SK-N-SH (cell line): ENCODE measurements around the gene KIF20B. TPM values are rescaled to one million over a fixed set of nuclear protein-coding genes. Genes with fewer than 3 reads are reported as not detected.

Source experiments
- CTCF ChIA-PET: fragments of 300-600, 350-600 bp; formaldehyde crosslinking; extraction: SDS; loops from one replicate; lab custom pipeline; 2021; lab: Yijun Ruan, JAX
- POLR2A ChIA-PET: fragments of 350-600 bp; sonication (Branson Sonifier 250); formaldehyde crosslinking; extraction: SDS; loops from one replicate; lab custom pipeline; 2020; ENCODE audit warnings: antibody characterized with exemption, inconsistent platforms; lab: Yijun Ruan, JAX
- DNase-seq: peaks from one replicate; pipeline ENCODE4 v3.0.0; 2012
- H2AFZ ChIP-seq: fragments of 200-600 bp; sonication (generic); 2 replicates; pipeline ENCODE4 v1.8.1; 2016; ENCODE audit warnings: antibody characterized with exemption, mild to moderate bottlenecking, low read depth
- H3F3A ChIP-seq: fragments of 200-600 bp; sonication (generic); replicated peaks from 2 replicates; pipeline ENCODE3; 2016; ENCODE audit warnings: antibody characterized with exemption, mild to moderate bottlenecking; ENCODE audit not compliant: insufficient read depth
- H3K27ac ChIP-seq, 2 experiments: fragments of 200-500 bp in 1 of 2; fragments of 200-600 bp in 1 of 2; sonication (Bioruptor generic) in 1 of 2; sonication (generic), shearing (Covaris generic) in 1 of 2; 2 replicates each; pipeline versions ENCODE4 v1.5.1 to v1.6.1; 2014 to 2016; ENCODE audit warnings: low read depth in 2 of 2, inconsistent platforms in 1 of 2, low read length in 1 of 2, mild to moderate bottlenecking in 1 of 2, mixed read lengths in 1 of 2
- H3K27me3 ChIP-seq: fragments of 200-600 bp; sonication (generic), shearing (Covaris generic); 2 replicates; pipeline ENCODE4 v1.6.1; 2016; ENCODE audit warnings: mixed run types; ENCODE audit not compliant: insufficient read depth
- H3K36me3 ChIP-seq, 2 experiments: fragments of 200-500 bp in 1 of 2; fragments of 200-600 bp in 1 of 2; sonication (Bioruptor generic) in 1 of 2; sonication (generic) in 1 of 2; replicated peaks in 1 of 2; 2 replicates each; pipeline versions ENCODE3 to v1.5.1; 2014 to 2016; ENCODE audit warnings: low read length in 1 of 2, mild to moderate bottlenecking in 1 of 2; ENCODE audit not compliant: insufficient read depth in 2 of 2, control insufficient read depth in 1 of 2
- H3K4me1 ChIP-seq, 2 experiments: fragments of 200-500 bp in 1 of 2; fragments of 200-600 bp in 1 of 2; sonication (Bioruptor generic) in 1 of 2; sonication (generic), shearing (Covaris generic) in 1 of 2; 2 replicates each; pipeline versions ENCODE4 v1.5.1 to v1.6.1; 2014 to 2016; ENCODE audit warnings: low read depth in 1 of 2, low read length in 1 of 2, mixed run types in 1 of 2; ENCODE audit not compliant: insufficient read depth in 2 of 2, control insufficient read depth in 1 of 2
- H3K4me2 ChIP-seq: fragments of 200-600 bp; sonication (generic), shearing (Covaris generic); 2 replicates; pipeline ENCODE4 v1.6.1; 2017; ENCODE audit warnings: mixed run types
- H3K4me3 ChIP-seq, 2 experiments: fragments of 200-500 bp in 1 of 2; fragments of 200-600 bp in 1 of 2; sonication (Bioruptor generic) in 1 of 2; sonication (generic), shearing (Covaris generic) in 1 of 2; 2 replicates each; pipeline versions ENCODE4 v1.5.1 to v1.8.1; 2014 to 2016; ENCODE audit warnings: low read depth in 2 of 2, inconsistent platforms in 1 of 2, low read length in 1 of 2, mild to moderate bottlenecking in 1 of 2, mixed read lengths in 1 of 2, moderate library complexity in 1 of 2
- H3K79me2 ChIP-seq: fragments of 200-600 bp; sonication (generic); 2 replicates; pipeline ENCODE4 v1.8.1; 2017; ENCODE audit warnings: mild to moderate bottlenecking; ENCODE audit not compliant: insufficient read depth
- H3K9ac ChIP-seq: fragments of 200-600 bp; sonication (generic); 2 replicates; pipeline ENCODE4 v1.6.1; 2017; ENCODE audit warnings: mixed run types
- H3K9me2 ChIP-seq: fragments of 200-600 bp; sonication (generic); 2 replicates; pipeline ENCODE4 v1.6.1; 2017; ENCODE audit warnings: mixed run types
- H3K9me3 ChIP-seq: fragments of 200-600 bp; sonication (generic); 2 replicates; pipeline ENCODE4 v1.6.1; 2017; ENCODE audit warnings: mixed run types, mild to moderate bottlenecking, moderate library complexity
- H4K20me1 ChIP-seq: fragments of 200-600 bp; sonication (generic); 2 replicates; pipeline ENCODE4 v1.6.1; 2017; ENCODE audit warnings: mild to moderate bottlenecking, mixed run types; ENCODE audit not compliant: insufficient read depth
- CHD2 ChIP-seq: fragments of 150-350 bp; IDR thresholded peaks from 2 replicates; pipeline ENCODE4 v1.6.1; 2018; ENCODE audit warnings: low read length; ENCODE audit not compliant: partially characterized antibody
- EP300 ChIP-seq, 2 experiments: IDR thresholded peaks; 2 replicates each; pipeline versions ENCODE4 v1.4.0 to v1.6.1; 2012; ENCODE audit warnings: borderline replicate concordance in 1 of 2, low read depth in 1 of 2, low read length in 1 of 2
- EZH2phosphoT487 ChIP-seq: fragments of 200-600 bp; sonication (generic); IDR thresholded peaks from 2 replicates; pipeline ENCODE4 v1.6.1; 2017; ENCODE audit warnings: low read depth, mixed run types, mild to moderate bottlenecking, antibody characterized with exemption, moderate library complexity, borderline replicate concordance
- FOSL2 ChIP-seq: IDR thresholded peaks from 2 replicates; pipeline ENCODE4 v1.4.0; 2012; ENCODE audit warnings: low read depth, mild to moderate bottlenecking, moderate library complexity, borderline replicate concordance
- FOXJ3 ChIP-seq: sonication (generic); formaldehyde crosslinking; IDR thresholded peaks from 2 replicates; pipeline ENCODE4 v1.5.1; 2020; ENCODE audit warnings: mild to moderate bottlenecking, missing genetic modification reagents
- FOXM1 ChIP-seq: IDR thresholded peaks from 2 replicates; pipeline ENCODE4 v1.4.0; 2012; ENCODE audit warnings: low read depth, mild to moderate bottlenecking
- JUND ChIP-seq: IDR thresholded peaks from 2 replicates; pipeline ENCODE4 v1.4.0; 2012
- NFIC ChIP-seq: IDR thresholded peaks from 2 replicates; pipeline ENCODE4 v1.4.0; 2012; ENCODE audit warnings: borderline replicate concordance
- POLR2AphosphoS5 ChIP-seq: IDR thresholded peaks from 2 replicates; pipeline ENCODE4 v1.6.1; 2012; ENCODE audit warnings: low read depth, low read length
- RFX5 ChIP-seq: IDR thresholded peaks from 2 replicates; pipeline ENCODE4 v1.6.1; 2012; ENCODE audit warnings: mild to moderate bottlenecking, improper control_type of control experiment, low read length
- RXRA ChIP-seq: IDR thresholded peaks from 2 replicates; pipeline ENCODE4 v1.4.0; 2012; ENCODE audit warnings: low read depth, mild to moderate bottlenecking, borderline replicate concordance
- SMC3 ChIP-seq: IDR thresholded peaks from 2 replicates; pipeline ENCODE4 v1.6.1; 2012; ENCODE audit warnings: low read depth, low read length, improper control_type of control experiment
- TAF1 ChIP-seq: IDR thresholded peaks from 2 replicates; pipeline ENCODE4 v1.6.1; 2012; ENCODE audit warnings: low read depth, mild to moderate bottlenecking, low read length, moderate library complexity, borderline replicate concordance
- TCF12 ChIP-seq: IDR thresholded peaks from 2 replicates; pipeline ENCODE4 v1.4.0; 2012
- TEAD4 ChIP-seq: IDR thresholded peaks from 2 replicates; pipeline ENCODE4 v1.4.0; 2012; ENCODE audit warnings: mild to moderate bottlenecking, borderline replicate concordance; ENCODE audit not compliant: insufficient read depth
- USF1 ChIP-seq: IDR thresholded peaks from 2 replicates; pipeline ENCODE4 v1.4.0; 2012; ENCODE audit warnings: low read depth, borderline replicate concordance
- WGBS: methylation state at CpG from one replicate; pipeline ENCODE4 v1.1.6; 2017; ENCODE audit warnings: low lambda C conversion rate; 5-methylcytosine and 5-hydroxymethylcytosine counted together
- polyA plus RNA-seq, 3 experiments: library from polyadenylated mRNA; depleted of rRNA; stranded (reverse); fragments of >200 nt; gene quantifications; 2 replicates each; pipeline ENCODE4 v1.2.3, GENCODE V29; 2012
- TF ChIP-seq, protein P1 (sequence below): IDR thresholded peaks from 2 replicates; pipeline ENCODE4; 2012
- TF ChIP-seq, protein P2 (sequence below): IDR thresholded peaks from 2 replicates; pipeline ENCODE4 v1.6.1; 2012; ENCODE audit warnings: mild to moderate bottlenecking, low read depth, low read length, moderate library complexity
- TF ChIP-seq, protein P3 (sequence below): fragments of 150-350 bp; IDR thresholded peaks from 2 replicates; pipeline ENCODE4 v1.6.1; 2016; ENCODE audit warnings: mild to moderate bottlenecking, low read depth, low read length
- TF ChIP-seq, protein P4 (sequence below): fragments of 150-350 bp; IDR thresholded peaks from 2 replicates; pipeline ENCODE4 v1.6.1; 2017; ENCODE audit warnings: antibody characterized with exemption, low read length, low read depth, borderline replicate concordance

KIF20B gene
- polyA plus RNA-seq, 1 of the 3 experiments (the other 2 are of a cell fraction), result 1.5 TPM

- WGBS, result 100% methylated on average over 2 of the region's 2 CpGs
These were observed 81.1 kb downstream of the KIF20B start for GRCh38 chr10:89782470-89782869.

GRCh38 chr10:89783406-89783805 lies 82.0 kb downstream of the KIF20B start:
- H3K4me1 ChIP-seq, result no peaks in the 10 kb centered on the region
- H3K9me2 ChIP-seq, result no peaks in the 10 kb centered on the region
- TF ChIP-seq RFX5 (no peak), POLR2AphosphoS5 (no peak), CHD2 (no peak), USF1 (no peak), SMC3 (no peak), EZH2phosphoT487 (no peak), TAF1 (no peak), EP300 (IDR thresholded peaks at IDR 0.05; ENCODE audit: borderline replicate concordance in 1 of 2, low read depth in 1 of 2, low read length in 1 of 2) (no peak), FOXM1 (no peak), JUND (no peak), RXRA (no peak), TCF12 (no peak), NFIC (no peak), TEAD4 (no peak)
- TF ChIP-seq, protein P1, sequence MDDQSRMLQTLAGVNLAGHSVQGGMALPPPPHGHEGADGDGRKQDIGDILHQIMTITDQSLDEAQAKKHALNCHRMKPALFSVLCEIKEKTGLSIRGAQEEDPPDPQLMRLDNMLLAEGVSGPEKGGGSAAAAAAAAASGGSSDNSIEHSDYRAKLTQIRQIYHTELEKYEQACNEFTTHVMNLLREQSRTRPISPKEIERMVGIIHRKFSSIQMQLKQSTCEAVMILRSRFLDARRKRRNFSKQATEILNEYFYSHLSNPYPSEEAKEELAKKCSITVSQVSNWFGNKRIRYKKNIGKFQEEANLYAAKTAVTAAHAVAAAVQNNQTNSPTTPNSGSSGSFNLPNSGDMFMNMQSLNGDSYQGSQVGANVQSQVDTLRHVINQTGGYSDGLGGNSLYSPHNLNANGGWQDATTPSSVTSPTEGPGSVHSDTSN, result no peak
- TF ChIP-seq, protein P2, sequence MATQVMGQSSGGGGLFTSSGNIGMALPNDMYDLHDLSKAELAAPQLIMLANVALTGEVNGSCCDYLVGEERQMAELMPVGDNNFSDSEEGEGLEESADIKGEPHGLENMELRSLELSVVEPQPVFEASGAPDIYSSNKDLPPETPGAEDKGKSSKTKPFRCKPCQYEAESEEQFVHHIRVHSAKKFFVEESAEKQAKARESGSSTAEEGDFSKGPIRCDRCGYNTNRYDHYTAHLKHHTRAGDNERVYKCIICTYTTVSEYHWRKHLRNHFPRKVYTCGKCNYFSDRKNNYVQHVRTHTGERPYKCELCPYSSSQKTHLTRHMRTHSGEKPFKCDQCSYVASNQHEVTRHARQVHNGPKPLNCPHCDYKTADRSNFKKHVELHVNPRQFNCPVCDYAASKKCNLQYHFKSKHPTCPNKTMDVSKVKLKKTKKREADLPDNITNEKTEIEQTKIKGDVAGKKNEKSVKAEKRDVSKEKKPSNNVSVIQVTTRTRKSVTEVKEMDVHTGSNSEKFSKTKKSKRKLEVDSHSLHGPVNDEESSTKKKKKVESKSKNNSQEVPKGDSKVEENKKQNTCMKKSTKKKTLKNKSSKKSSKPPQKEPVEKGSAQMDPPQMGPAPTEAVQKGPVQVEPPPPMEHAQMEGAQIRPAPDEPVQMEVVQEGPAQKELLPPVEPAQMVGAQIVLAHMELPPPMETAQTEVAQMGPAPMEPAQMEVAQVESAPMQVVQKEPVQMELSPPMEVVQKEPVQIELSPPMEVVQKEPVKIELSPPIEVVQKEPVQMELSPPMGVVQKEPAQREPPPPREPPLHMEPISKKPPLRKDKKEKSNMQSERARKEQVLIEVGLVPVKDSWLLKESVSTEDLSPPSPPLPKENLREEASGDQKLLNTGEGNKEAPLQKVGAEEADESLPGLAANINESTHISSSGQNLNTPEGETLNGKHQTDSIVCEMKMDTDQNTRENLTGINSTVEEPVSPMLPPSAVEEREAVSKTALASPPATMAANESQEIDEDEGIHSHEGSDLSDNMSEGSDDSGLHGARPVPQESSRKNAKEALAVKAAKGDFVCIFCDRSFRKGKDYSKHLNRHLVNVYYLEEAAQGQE, result no peak
- TF ChIP-seq, protein P3, sequence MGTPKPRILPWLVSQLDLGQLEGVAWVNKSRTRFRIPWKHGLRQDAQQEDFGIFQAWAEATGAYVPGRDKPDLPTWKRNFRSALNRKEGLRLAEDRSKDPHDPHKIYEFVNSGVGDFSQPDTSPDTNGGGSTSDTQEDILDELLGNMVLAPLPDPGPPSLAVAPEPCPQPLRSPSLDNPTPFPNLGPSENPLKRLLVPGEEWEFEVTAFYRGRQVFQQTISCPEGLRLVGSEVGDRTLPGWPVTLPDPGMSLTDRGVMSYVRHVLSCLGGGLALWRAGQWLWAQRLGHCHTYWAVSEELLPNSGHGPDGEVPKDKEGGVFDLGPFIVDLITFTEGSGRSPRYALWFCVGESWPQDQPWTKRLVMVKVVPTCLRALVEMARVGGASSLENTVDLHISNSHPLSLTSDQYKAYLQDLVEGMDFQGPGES, result no peak
- TF ChIP-seq, protein P4, sequence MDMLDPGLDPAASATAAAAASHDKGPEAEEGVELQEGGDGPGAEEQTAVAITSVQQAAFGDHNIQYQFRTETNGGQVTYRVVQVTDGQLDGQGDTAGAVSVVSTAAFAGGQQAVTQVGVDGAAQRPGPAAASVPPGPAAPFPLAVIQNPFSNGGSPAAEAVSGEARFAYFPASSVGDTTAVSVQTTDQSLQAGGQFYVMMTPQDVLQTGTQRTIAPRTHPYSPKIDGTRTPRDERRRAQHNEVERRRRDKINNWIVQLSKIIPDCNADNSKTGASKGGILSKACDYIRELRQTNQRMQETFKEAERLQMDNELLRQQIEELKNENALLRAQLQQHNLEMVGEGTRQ, result no peak
- no peak overlapping the region for H3K27ac ChIP-seq
- no peaks in the 10 kb centered on the region for H3K9me3 ChIP-seq
- H4K20me1 ChIP-seq, result no peaks in the 10 kb centered on the region
- CTCF ChIA-PET, result no interaction called here
- no peak for DNase-seq
- H3K36me3 ChIP-seq, result peaks cover 0 to 4% of the 10 kb centered on the region in 2 experiments
- no peak overlapping the region for H3K4me3 ChIP-seq
- POLR2A ChIA-PET, result no interaction called here
- no peaks in the 10 kb centered on the region for H3K27me3 ChIP-seq
- no peak overlapping the region for H3K9ac ChIP-seq
- no peak overlapping the region for H3K4me2 ChIP-seq
- H3K79me2 ChIP-seq, result no peaks in the 10 kb centered on the region
- no peak overlapping the region for H2AFZ ChIP-seq
- H3F3A ChIP-seq, result peaks cover 7% of the 10 kb centered on the region

More at GRCh38 chr10:89782470-89782869, 81.1 kb downstream of the KIF20B start:
- H3K36me3 ChIP-seq, result peaks cover 4% of the 10 kb centered on the region in 2 experiments
- H3K79me2 ChIP-seq, result no peaks in the 10 kb centered on the region
- no peak overlapping the region for H2AFZ ChIP-seq
- no peaks in the 10 kb centered on the region for H3K9me2 ChIP-seq
- no peaks in the 10 kb centered on the region for H3K9me3 ChIP-seq
- H4K20me1 ChIP-seq, result no peaks in the 10 kb centered on the region
- H3K4me1 ChIP-seq, result no peaks in the 10 kb centered on the region
- H3K4me3 ChIP-seq, result no peak overlapping the region
- H3K27me3 ChIP-seq, result no peaks in the 10 kb centered on the region
- TF ChIP-seq TAF1, result no peak
- no peak for TF ChIP-seq POLR2AphosphoS5
- no peak for TF ChIP-seq CHD2
- no peak for TF ChIP-seq TCF12
- no peak for TF ChIP-seq FOSL2
- no peak for TF ChIP-seq FOXJ3 (CRISPR knock-in tag)
- no peak overlapping the region for H3K27ac ChIP-seq
- ChIA-PET CTCF (interaction anchor here (1.6 kb wide), 1 partner anchor 12 kb away, joined by 5 read pairs; no protein-coding TSS in a partner anchor), POLR2A (no interaction called here)
- no peak overlapping the region for H3K4me2 ChIP-seq
- DNase-seq, result no peak
- peaks cover 7% of the 10 kb centered on the region for H3F3A ChIP-seq
- H3K9ac ChIP-seq, result no peak overlapping the region
